Right lobe of liver (tissue), 6 donors: ENCODE data around the gene SYPL2. TPM values are rescaled to one million over a fixed set of nuclear protein-coding genes. Genes with fewer than 3 reads are reported as not detected.

ENCODE experiments used
- ATAC-seq, 4 donors: fragments of 200-7000 bp; cut with Tn5 transposase; one replicate each; pipeline ENCODE4 v1.9.1; 2020; ENCODE audit warnings: mild to moderate bottlenecking in 4 of 4, moderate library complexity in 4 of 4
- DNase-seq, 3 donors: peaks; one replicate each; pipeline ENCODE4 v3.0.0-alpha.2; 2020
- H3K27ac ChIP-seq, 3 donors: fragments of 200-600 bp; one replicate each; pipeline ENCODE4 v1.8.0; 2022
- H3K27me3 ChIP-seq, 2 donors: fragments of 200-600 bp; one replicate each; pipeline ENCODE4 v1.8.0; 2022
- H3K36me3 ChIP-seq, 4 donors: fragments of 200-600 bp; sonication (generic) in 1 of 4; one replicate each; pipeline versions ENCODE4 v1.5.1 to v1.8.0; 2017 to 2022; ENCODE audit warnings: control low read depth in 1 of 4
- H3K4me1 ChIP-seq, 4 donors: fragments of 200-600 bp; sonication (generic) in 1 of 4; one replicate each; pipeline versions ENCODE4 v1.5.1 to v1.8.0; 2017 to 2022; ENCODE audit warnings: control low read depth in 1 of 4
- H3K4me3 ChIP-seq, 3 donors: fragments of 200-600 bp; one replicate each; pipeline ENCODE4 v1.8.0; 2022
- H3K9me3 ChIP-seq, 4 donors: fragments of 200-600 bp; sonication (generic) in 1 of 4; one replicate each; pipeline versions ENCODE4 v1.5.1 to v1.8.0; 2017 to 2022; ENCODE audit warnings: control low read depth in 1 of 4
- CTCF ChIP-seq, 4 donors: fragments of 200-600 bp in 3 of 4; fragments of 450-650 bp in 1 of 4; IDR thresholded peaks; one replicate each; pipeline versions ENCODE4 v1.5.1 to v1.8.0; 2016 to 2022; ENCODE audit warnings: antibody characterized with exemption in 4 of 4, mild to moderate bottlenecking in 2 of 4
- POLR2A ChIP-seq: fragments of 450-650 bp; IDR thresholded peaks from one replicate; pipeline ENCODE4 v1.6.1; 2017; ENCODE audit warnings: antibody characterized with exemption, mild to moderate bottlenecking
- WGBS: methylation state at CpG from one replicate; pipeline ENCODE4 v1.1.6; 2018; ENCODE audit warnings: low coverage, low lambda C conversion rate; ENCODE audit not compliant: insufficient coverage; ENCODE audit errors: missing lambda C conversion rate; 5-methylcytosine and 5-hydroxymethylcytosine counted together
- intact Hi-C, 2 donors: fragments of 100-400 bp; cut with DNase I; formaldehyde crosslinking; loops; one replicate each; pipeline versions ENCODE4 v1.11.2 to v1.14.1; 2022
- total RNA-seq, 6 experiments: library from RNA; depleted of rRNA in 2 of 6; stranded (reverse); fragments of >200 nt in 2 of 6; fragmentation: NEBNext Ultra II Directional in 3 of 6; extraction: Animal tissue kit (Norgen Biotek cat#: 25700) in 3 of 6; gene quantifications; one replicate each; pipeline versions ENCODE4 v1.1.0 to v1.2.4, GENCODE V29; 2016 to 2023
- donor health status: DM: no; HTN: yes; CAD: no.
- donor health status: DM: no; HTN: no; CAD: no.
- donor health status: DM: no; HTN: no; CAD: no.
- donor health status: DM: no; HTN: yes; CAD: no.
- donor health status: DM: no; HTN: yes; CAD: no.

SYPL2 gene
- total RNA-seq, 6 experiments from 2014 or later, result 4.7 to 10.6 (median 6.0) TPM

GRCh38 chr1:109527098-109527811 is 60.9 kb downstream of the SYPL2 start:
- TF ChIP-seq CTCF (IDR thresholded peaks at IDR 0.05) (no peak), POLR2A (no peak)

GRCh38 chr1:109527846-109528695 is 61.7 kb downstream of the SYPL2 start:
- TF ChIP-seq POLR2A, result no peak
- TF ChIP-seq CTCF (IDR thresholded peaks at IDR 0.05), result no peak
- Histone ChIP-seq H3K27me3 (no peaks in the 10 kb centered on the region), H3K27ac (no peak overlapping the region), H3K4me1 (peaks cover 0 to 8% (median 0%) of the 10 kb centered on the region in 4 donors), H3K4me3 (no peak overlapping the region), H3K9me3 (no peaks in the 10 kb centered on the region), H3K36me3 (no peaks in the 10 kb centered on the region)
- ATAC-seq (no peak), DNase-seq (no peak)
- intact Hi-C loops, result no loop called here
- 63% methylated on average over 5 of the region's 9 CpGs for WGBS

More at GRCh38 chr1:109527098-109527811, 60.9 kb downstream of the SYPL2 start:
- ATAC-seq (no peak), DNase-seq (no peak)
- intact Hi-C loops, result no loop called here
- H3K27me3 ChIP-seq, result no peaks in the 10 kb centered on the region
- H3K4me3 ChIP-seq, result no peak overlapping the region
- no peak overlapping the region for H3K27ac ChIP-seq
- H3K4me1 ChIP-seq, result peaks cover 0 to 2% (median 0%) of the 10 kb centered on the region in 4 donors
- 52% methylated on average over 10 of the region's 14 CpGs for WGBS
- H3K9me3 ChIP-seq, result no peaks in the 10 kb centered on the region
- no peaks in the 10 kb centered on the region for H3K36me3 ChIP-seq

- H3K27me3 ChIP-seq, result no peaks in the 10 kb centered on the region
- ATAC-seq, result no peak
- no peaks in the 10 kb centered on the region for H3K36me3 ChIP-seq
- no peak overlapping the region for H3K4me3 ChIP-seq
- DNase-seq, result no peak
- WGBS, result 100% methylated on average over 2 of the region's 3 CpGs
- peaks cover 0 to 8% (median 0%) of the 10 kb centered on the region in 4 donors for H3K4me1 ChIP-seq
- no peak overlapping the region for H3K27ac ChIP-seq
- no peak for TF ChIP-seq CTCF (IDR thresholded peaks at IDR 0.05)
- no peak for TF ChIP-seq POLR2A
- H3K9me3 ChIP-seq, result no peaks in the 10 kb centered on the region
- intact Hi-C loops, result no loop called here
These were observed 62.4 kb downstream of the SYPL2 start for GRCh38 chr1:109528712-109529111.

- H3K27ac ChIP-seq, result no peak overlapping the region
- H3K36me3 ChIP-seq, result no peaks in the 10 kb centered on the region
- no peaks in the 10 kb centered on the region for H3K27me3 ChIP-seq
- ATAC-seq (no peak), DNase-seq (no peak)
- no peaks in the 10 kb centered on the region for H3K9me3 ChIP-seq
- TF ChIP-seq CTCF (IDR thresholded peaks at IDR 0.05) (no peak), POLR2A (no peak)
- WGBS, result 61% methylated on average over 3 of the region's 8 CpGs
- intact Hi-C loops, result loop anchor here (2.0 to 5.0 kb wide), 3 partner anchors 33 to 268 kb away; no protein-coding TSS in a partner anchor
- H3K4me3 ChIP-seq, result no peak overlapping the region
- peaks cover 0 to 8% (median 0%) of the 10 kb centered on the region in 4 donors for H3K4me1 ChIP-seq
These were observed 63.6 kb downstream of the SYPL2 start for GRCh38 chr1:109529881-109530456.
